Body of pancreas (tissue), 4 donors: ENCODE data around the gene NLN. TPM values are rescaled to one million over a fixed set of nuclear protein-coding genes. Genes with fewer than 3 reads are reported as not detected.
"Not testable (repeated sequence)": the region's sequence is repeated elsewhere in the genome, so short reads cannot be mapped to it uniquely, and the experiment has no call there.

Source experiments
- ATAC-seq: fragments of 150-250 bp; one replicate; pipeline ENCODE4 v1.9.1; 2016
- DNase-seq, 4 donors: peaks; one replicate each; pipeline ENCODE4 v3.0.0-alpha.2; 2019
- H3K27ac ChIP-seq, 4 donors: fragments of 200-600 bp; sonication (generic); 1 replicate in 3 of 4; 2 replicates in 1 of 4; pipeline versions ENCODE4 v1.5.1 to v1.6.1; 2016 to 2019; ENCODE audit warnings: mild to moderate bottlenecking in 1 of 4, mixed read lengths in 1 of 4, moderate library complexity in 1 of 4
- H3K27me3 ChIP-seq, 2 donors: fragments of 200-600 bp; sonication (generic); one replicate each; pipeline ENCODE4 v1.6.0; 2016; ENCODE audit warnings: mild to moderate bottlenecking in 1 of 2
- H3K36me3 ChIP-seq, 2 donors: fragments of 200-600 bp; sonication (generic); replicated peaks in 1 of 2; 2 replicates each; pipeline ENCODE4 v1.5.1; 2016; ENCODE audit warnings: low read depth in 2 of 2; ENCODE audit not compliant: insufficient read depth in 1 of 2
- H3K4me1 ChIP-seq: fragments of 200-600 bp; sonication (generic); one replicate; pipeline ENCODE4 v1.6.0; 2016
- H3K4me3 ChIP-seq, 2 donors: fragments of 200-600 bp; sonication (generic); 1 replicate in 1 of 2; 2 replicates in 1 of 2; pipeline ENCODE4 v1.5.1; 2016 to 2019
- H3K9me3 ChIP-seq, 3 donors: fragments of 200-600 bp; sonication (generic); 1 replicate in 2 of 3; 2 replicates in 1 of 3; pipeline ENCODE4 v1.5.1; 2016
- POLR2A ChIP-seq, 3 donors: fragments of 450-650 bp; IDR thresholded peaks; one replicate each; pipeline ENCODE4 v1.6.1; 2016; ENCODE audit warnings: antibody characterized with exemption in 3 of 3, mild to moderate bottlenecking in 2 of 3
- WGBS, 2 donors: methylation state at CpG; one replicate each; pipeline ENCODE4 v1.1.5; 2017; 5-methylcytosine and 5-hydroxymethylcytosine counted together
- intact Hi-C: fragments of 100-400 bp; cut with DNase I; formaldehyde crosslinking; loops from one replicate; pipeline ENCODE4 v1.15.1; 2023
- total RNA-seq, 2 donors: library from RNA; depleted of rRNA; stranded (reverse); fragments of >200 nt; gene quantifications; one replicate each; pipeline ENCODE4 v1.1.0, GENCODE V29; 2016
- TF ChIP-seq, protein P1 (sequence below), 7 experiments: fragments of 450-650 bp in 4 of 7; fragments of 200-600 bp in 3 of 7; sonication (generic) in 3 of 7; IDR thresholded peaks; one replicate each; pipeline ENCODE4 v1.5.1; 2016 to 2019; ENCODE audit warnings: antibody characterized with exemption in 7 of 7

NLN gene
- total RNA-seq, 2 donors from 2014 or later = 2.3 to 8.0 TPM

GRCh38 chr5:65774346-65774745, 52.3 kb downstream of the NLN start:
- Histone ChIP-seq H3K4me3 (no peak overlapping the region), H3K4me1 (no peaks in the 10 kb centered on the region), H3K9me3 (no peaks in the 10 kb centered on the region), H3K27me3 (no peaks in the 10 kb centered on the region), H3K36me3 (no peaks in the 10 kb centered on the region), H3K27ac (no peak overlapping the region)
- no peak for DNase-seq
- ATAC-seq = no peak
- no peak for TF ChIP-seq POLR2A (IDR thresholded peaks at IDR 0.05)
- TF ChIP-seq, protein P1, sequence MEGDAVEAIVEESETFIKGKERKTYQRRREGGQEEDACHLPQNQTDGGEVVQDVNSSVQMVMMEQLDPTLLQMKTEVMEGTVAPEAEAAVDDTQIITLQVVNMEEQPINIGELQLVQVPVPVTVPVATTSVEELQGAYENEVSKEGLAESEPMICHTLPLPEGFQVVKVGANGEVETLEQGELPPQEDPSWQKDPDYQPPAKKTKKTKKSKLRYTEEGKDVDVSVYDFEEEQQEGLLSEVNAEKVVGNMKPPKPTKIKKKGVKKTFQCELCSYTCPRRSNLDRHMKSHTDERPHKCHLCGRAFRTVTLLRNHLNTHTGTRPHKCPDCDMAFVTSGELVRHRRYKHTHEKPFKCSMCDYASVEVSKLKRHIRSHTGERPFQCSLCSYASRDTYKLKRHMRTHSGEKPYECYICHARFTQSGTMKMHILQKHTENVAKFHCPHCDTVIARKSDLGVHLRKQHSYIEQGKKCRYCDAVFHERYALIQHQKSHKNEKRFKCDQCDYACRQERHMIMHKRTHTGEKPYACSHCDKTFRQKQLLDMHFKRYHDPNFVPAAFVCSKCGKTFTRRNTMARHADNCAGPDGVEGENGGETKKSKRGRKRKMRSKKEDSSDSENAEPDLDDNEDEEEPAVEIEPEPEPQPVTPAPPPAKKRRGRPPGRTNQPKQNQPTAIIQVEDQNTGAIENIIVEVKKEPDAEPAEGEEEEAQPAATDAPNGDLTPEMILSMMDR (IDR thresholded peaks at IDR 0.05) = no peak
- intact Hi-C loops = no loop called here

DNA sequence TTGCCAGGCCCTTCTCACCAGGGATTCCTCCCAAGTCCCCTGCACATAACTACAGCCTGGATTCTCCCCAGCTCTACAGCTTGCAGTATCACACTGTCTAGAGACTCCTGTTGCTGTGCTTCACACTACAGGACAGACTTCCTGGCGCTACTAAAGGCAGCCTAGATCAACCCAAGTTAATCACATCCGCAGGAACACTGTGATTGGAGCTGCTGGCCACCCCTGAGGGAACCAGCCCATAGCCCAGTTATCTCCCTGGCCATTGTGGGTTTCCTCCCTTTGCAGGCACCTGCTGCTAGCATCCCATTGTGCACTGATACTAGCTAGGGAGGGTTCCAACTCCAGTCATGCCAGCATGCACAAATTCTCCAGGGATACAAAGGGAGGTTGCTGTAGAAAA, 53.5 kb downstream of the NLN start:
- WGBS, 2 donors = 83 to 92% methylated on average over 2 of the region's 2 CpGs
- H3K27ac ChIP-seq = no peak overlapping the region
- H3K9me3 ChIP-seq = no peaks in the 10 kb centered on the region
- ATAC-seq (no peak), DNase-seq (no peak)
- H3K36me3 ChIP-seq = no peaks in the 10 kb centered on the region
- intact Hi-C loops = no loop called here
- no peaks in the 10 kb centered on the region for H3K4me1 ChIP-seq
- H3K4me3 ChIP-seq = no peak overlapping the region
- TF ChIP-seq POLR2A (IDR thresholded peaks at IDR 0.05) = no peak
- TF ChIP-seq, protein P1 (IDR thresholded peaks at IDR 0.05) = no peak
- H3K27me3 ChIP-seq = no peaks in the 10 kb centered on the region

- H3K4me3 ChIP-seq = no peak overlapping the region
- intact Hi-C loops = no loop called here
- ATAC-seq (no peak), DNase-seq (no peak)
- H3K36me3 ChIP-seq = no peaks in the 10 kb centered on the region
- 92 to 94% methylated on average over 3 of the region's 3 CpGs for WGBS, 2 donors
- no peak overlapping the region for H3K27ac ChIP-seq
- no peaks in the 10 kb centered on the region for H3K9me3 ChIP-seq
- no peaks in the 10 kb centered on the region for H3K27me3 ChIP-seq
- no peaks in the 10 kb centered on the region for H3K4me1 ChIP-seq
- TF ChIP-seq, protein P1 (IDR thresholded peaks at IDR 0.05) = no peak
- TF ChIP-seq POLR2A (IDR thresholded peaks at IDR 0.05) = no peak
Observed at GRCh38 chr5:65776441-65777141, 54.6 kb downstream of the NLN start.

- DNase-seq = no peak
- Histone ChIP-seq H3K4me1 (no peaks in the 10 kb centered on the region), H3K27ac (no peak overlapping the region), H3K9me3 (no peaks in the 10 kb centered on the region), H3K27me3 (no peaks in the 10 kb centered on the region), H3K4me3 (no peak overlapping the region), H3K36me3 (no peaks in the 10 kb centered on the region)
- WGBS, 2 donors = 46 to 72% methylated on average over 1 of the region's 1 CpG
- no peak for TF ChIP-seq POLR2A (IDR thresholded peaks at IDR 0.05)
- intact Hi-C loops = no loop called here
- ATAC-seq = no peak
Observed at GRCh38 chr5:65778126-65778525, 56.1 kb downstream of the NLN start.

- Histone ChIP-seq H3K27me3 (no peaks in the 10 kb centered on the region), H3K4me1 (no peaks in the 10 kb centered on the region), H3K27ac (no peak overlapping the region), H3K36me3 (no peaks in the 10 kb centered on the region), H3K4me3 (no peak overlapping the region), H3K9me3 (no peaks in the 10 kb centered on the region)
- no peak for DNase-seq
- 71 to 82% methylated on average over 1 of the region's 1 CpG for WGBS, 2 donors
- no peak for ATAC-seq
- TF ChIP-seq, protein P1 (IDR thresholded peaks at IDR 0.05) = no peak
- no peak for TF ChIP-seq POLR2A (IDR thresholded peaks at IDR 0.05)
- intact Hi-C loops = no loop called here
Observed at GRCh38 chr5:65779643-65780042, 57.6 kb downstream of the NLN start.

DNA sequence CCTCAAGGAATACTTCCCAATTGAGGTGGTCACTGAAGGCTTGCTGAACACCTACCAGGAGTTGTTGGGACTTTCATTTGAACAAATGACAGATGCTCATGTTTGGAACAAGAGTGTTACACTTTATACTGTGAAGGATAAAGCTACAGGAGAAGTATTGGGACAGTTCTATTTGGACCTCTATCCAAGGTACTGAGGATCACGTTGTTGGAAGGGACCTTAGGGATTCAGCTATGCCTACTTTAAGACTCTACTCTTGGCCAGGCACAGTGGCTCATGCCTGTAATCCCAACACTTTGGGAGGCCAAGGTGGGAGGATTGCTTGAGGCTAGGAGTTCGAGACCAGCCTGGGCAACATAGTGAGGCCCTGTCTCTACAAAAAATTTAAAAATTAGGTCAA, 66.3 kb downstream of the NLN start:
- H3K36me3 ChIP-seq, H3K4me1 ChIP-seq, H3K27me3 ChIP-seq, H3K27ac ChIP-seq, ATAC-seq, intact Hi-C loops, H3K4me3 ChIP-seq, DNase-seq, H3K9me3 ChIP-seq: not testable (repeated sequence)
- WGBS, 2 donors = 95 to 97% methylated on average over 2 of the region's 2 CpGs
